Measurements from ENCODE around the gene PDX1.

The PDX1 gene

DNA sequence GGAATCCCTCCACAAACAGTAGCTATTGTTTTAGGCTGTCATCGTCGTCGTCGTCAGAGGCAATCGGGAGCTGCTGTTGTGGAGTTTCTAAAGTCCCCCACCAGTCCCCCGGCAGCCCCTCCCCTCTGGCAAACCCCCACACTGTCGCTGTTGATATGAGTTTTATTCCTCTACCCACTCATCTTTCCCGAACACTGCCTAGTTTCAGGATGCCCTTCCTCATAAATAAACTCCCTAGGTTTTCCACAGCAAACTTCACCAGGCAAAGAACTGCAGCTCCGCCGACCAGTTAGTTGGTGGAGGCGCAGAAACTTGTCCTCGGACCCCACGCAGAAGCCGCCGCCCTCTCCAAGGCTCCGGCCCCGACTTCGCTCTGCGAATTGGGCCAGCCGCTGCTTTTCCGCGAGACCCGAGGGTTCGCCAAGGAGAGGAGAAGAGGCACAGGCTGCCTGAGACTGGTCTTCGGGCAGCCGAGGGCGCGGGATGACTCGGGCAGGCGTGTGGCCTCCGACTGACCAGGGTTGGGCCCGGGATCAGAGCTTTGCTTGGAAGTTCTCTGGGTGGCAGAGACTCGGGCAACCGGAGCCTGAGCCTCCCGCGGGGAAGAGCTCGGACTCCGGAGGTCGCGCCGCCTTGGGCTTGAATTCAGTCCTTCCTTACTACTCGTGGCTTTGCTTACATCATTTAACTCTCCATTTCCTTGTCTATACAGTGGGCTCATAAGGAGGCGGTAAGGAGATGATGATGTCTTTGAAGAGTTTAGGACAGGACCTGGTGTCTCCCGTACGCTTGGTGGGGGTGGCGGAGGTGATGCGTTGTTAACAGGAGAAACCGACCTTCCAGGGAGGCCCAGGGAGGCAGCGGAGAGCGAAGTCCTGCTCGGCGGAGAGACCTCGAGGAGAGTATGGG, 7.9 kb downstream of the PDX1 start:
- no peak for TF ChIP-seq TAF1 (IDR thresholded peaks at IDR 0.05; ENCODE audit: low read depth)
- TF ChIP-seq CREB1 (IDR thresholded peaks at IDR 0.05; ENCODE audit: low read depth), result no peak
- TF ChIP-seq FOXM1 (IDR thresholded peaks at IDR 0.05; ENCODE audit: borderline replicate concordance, low read depth), result no peak
- TF ChIP-seq MAX (IDR thresholded peaks at IDR 0.05), result no peak
- TF ChIP-seq, protein P1, sequence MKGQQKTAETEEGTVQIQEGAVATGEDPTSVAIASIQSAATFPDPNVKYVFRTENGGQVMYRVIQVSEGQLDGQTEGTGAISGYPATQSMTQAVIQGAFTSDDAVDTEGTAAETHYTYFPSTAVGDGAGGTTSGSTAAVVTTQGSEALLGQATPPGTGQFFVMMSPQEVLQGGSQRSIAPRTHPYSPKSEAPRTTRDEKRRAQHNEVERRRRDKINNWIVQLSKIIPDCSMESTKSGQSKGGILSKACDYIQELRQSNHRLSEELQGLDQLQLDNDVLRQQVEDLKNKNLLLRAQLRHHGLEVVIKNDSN (IDR thresholded peaks at IDR 0.05), result no peak
- no peak for TF ChIP-seq TCF12 (IDR thresholded peaks at IDR 0.05; ENCODE audit: low read depth)
- TF ChIP-seq RAD21 (IDR thresholded peaks at IDR 0.05; ENCODE audit: low read depth), result no peak
- TF ChIP-seq REST (IDR thresholded peaks at IDR 0.05; ENCODE audit: low read depth), result no peak
- no peak for TF ChIP-seq CEBPB (IDR thresholded peaks at IDR 0.05)
- TF ChIP-seq TEAD4 (IDR thresholded peaks at IDR 0.05), result no peak

DNA sequence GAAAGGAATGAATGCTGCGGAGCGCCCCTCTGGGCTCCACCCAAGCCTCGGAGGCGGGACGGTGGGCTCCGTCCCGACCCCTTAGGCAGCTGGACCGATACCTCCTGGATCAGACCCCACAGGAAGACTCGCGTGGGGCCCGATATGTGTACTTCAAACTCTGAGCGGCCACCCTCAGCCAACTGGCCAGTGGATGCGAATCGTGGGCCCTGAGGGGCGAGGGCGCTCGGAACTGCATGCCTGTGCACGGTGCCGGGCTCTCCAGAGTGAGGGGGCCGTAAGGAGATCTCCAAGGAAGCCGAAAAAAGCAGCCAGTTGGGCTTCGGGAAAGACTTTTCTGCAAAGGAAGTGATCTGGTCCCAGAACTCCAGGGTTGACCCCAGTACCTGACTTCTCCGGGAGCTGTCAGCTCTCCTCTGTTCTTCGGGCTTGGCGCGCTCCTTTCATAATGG, 8.6 kb downstream of the PDX1 start:
- no peak for TF ChIP-seq TAF1 (IDR thresholded peaks at IDR 0.05; ENCODE audit: low read depth)
- TF ChIP-seq MAX (IDR thresholded peaks at IDR 0.05), result no peak

- TF ChIP-seq TEAD4 (IDR thresholded peaks at IDR 0.05), result no peak
- TF ChIP-seq EGR1 (IDR thresholded peaks at IDR 0.05), result no peak
- TF ChIP-seq TAF1 (IDR thresholded peaks at IDR 0.05; ENCODE audit: low read depth), result no peak
- no peak for TF ChIP-seq YY1 (IDR thresholded peaks at IDR 0.05; ENCODE audit: low read depth)
- TF ChIP-seq RAD21 (IDR thresholded peaks at IDR 0.05; ENCODE audit: low read depth), result no peak
- TF ChIP-seq MAX (IDR thresholded peaks at IDR 0.05), result no peak
- no peak for TF ChIP-seq NFIC (IDR thresholded peaks at IDR 0.05)
- TF ChIP-seq FOXM1 (IDR thresholded peaks at IDR 0.05; ENCODE audit: borderline replicate concordance, low read depth), result no peak
- TF ChIP-seq, protein P1 (IDR thresholded peaks at IDR 0.05), result no peak
- TF ChIP-seq CREB1 (IDR thresholded peaks at IDR 0.05; ENCODE audit: low read depth), result no peak
- TF ChIP-seq REST (IDR thresholded peaks at IDR 0.05; ENCODE audit: low read depth), result no peak
Measured at GRCh38 chr13:27928805-27929753, 9.3 kb downstream of the PDX1 start.

DNA sequence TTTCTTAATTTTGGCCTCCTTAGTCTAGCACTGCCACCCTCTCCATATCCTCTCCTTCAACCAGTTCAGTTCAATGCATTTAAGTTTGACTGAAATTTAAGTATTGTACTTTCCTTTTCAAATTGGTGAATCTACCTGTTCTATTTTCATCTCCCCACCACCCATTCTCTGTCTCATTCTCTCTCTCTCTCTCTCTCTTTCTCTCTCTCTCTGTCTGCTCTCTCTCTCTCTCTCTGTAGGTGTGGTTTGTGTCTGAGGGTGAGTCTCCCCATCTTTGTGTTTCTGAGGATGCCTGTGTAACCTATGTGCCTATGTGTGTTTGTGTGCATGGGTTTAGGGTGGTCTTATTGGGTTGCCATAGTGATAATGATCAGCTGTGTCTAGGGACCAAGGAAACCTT, 10.1 kb downstream of the PDX1 start:
- TF ChIP-seq REST (IDR thresholded peaks at IDR 0.05; ENCODE audit: low read depth), result no peak
- no peak for TF ChIP-seq CEBPB (IDR thresholded peaks at IDR 0.05)
- no peak for TF ChIP-seq NFIC (IDR thresholded peaks at IDR 0.05)
- no peak for TF ChIP-seq TEAD4 (IDR thresholded peaks at IDR 0.05)
- no peak for TF ChIP-seq EP300 (IDR thresholded peaks at IDR 0.05; ENCODE audit: borderline replicate concordance)
